ENCODE data around the gene PBX2. TPM values are rescaled to one million over a fixed set of nuclear protein-coding genes. Genes with fewer than 3 reads are reported as not detected.
"Not testable (repeated sequence)": the region's sequence is repeated elsewhere in the genome, so short reads cannot be mapped to it uniquely, and the experiment has no call there.

PBX2 gene
- total RNA-seq, 4 donors from 2014 or later: 51.0 to 84.7 (median 63.8) TPM

GRCh38 chr6:32146687-32147086 lies 43.3 kb downstream of the PBX2 start:
- Histone ChIP-seq H3K36me3 (no peaks in the 10 kb centered on the region), H3K4me3 (no peak overlapping the region), H3K27me3 (no peaks in the 10 kb centered on the region), H3K9me3 (no peaks in the 10 kb centered on the region), H3K27ac (no peak overlapping the region), H3K4me1 (peaks cover 14% of the 10 kb centered on the region)
- 53% methylated on average over 4 of the region's 4 CpGs for WGBS
- TF ChIP-seq POLR2A (IDR thresholded peaks at IDR 0.05): no peak
- DNase-seq (ENCODE audit: low spot score in 2 of 2): no peak

- Histone ChIP-seq H3K4me1 (peaks cover 11% of the 10 kb centered on the region), H3K4me3 (no peak overlapping the region), H3K27ac (no peak overlapping the region), H3K36me3 (no peaks in the 10 kb centered on the region), H3K9me3 (no peaks in the 10 kb centered on the region), H3K27me3 (no peaks in the 10 kb centered on the region)
- 81% methylated on average over 1 of the region's 1 CpG for WGBS
- DNase-seq (ENCODE audit: low spot score in 2 of 2): no peak
- TF ChIP-seq EP300 (IDR thresholded peaks at IDR 0.05) (no peak), POLR2AphosphoS5 (IDR thresholded peaks at IDR 0.05) (no peak)
These were observed 43.7 kb downstream of the PBX2 start for GRCh38 chr6:32146287-32146686.

- H3K9me3 ChIP-seq; H3K27me3 ChIP-seq; H3K4me3 ChIP-seq; H3K4me1 ChIP-seq; DNase-seq (ENCODE audit: low spot score in 2 of 2); H3K36me3 ChIP-seq; H3K27ac ChIP-seq: not testable (repeated sequence)
- WGBS: 80% methylated on average over 7 of the region's 7 CpGs
These were observed 45.8 kb downstream of the PBX2 start for GRCh38 chr6:32144238-32144637.

DNA sequence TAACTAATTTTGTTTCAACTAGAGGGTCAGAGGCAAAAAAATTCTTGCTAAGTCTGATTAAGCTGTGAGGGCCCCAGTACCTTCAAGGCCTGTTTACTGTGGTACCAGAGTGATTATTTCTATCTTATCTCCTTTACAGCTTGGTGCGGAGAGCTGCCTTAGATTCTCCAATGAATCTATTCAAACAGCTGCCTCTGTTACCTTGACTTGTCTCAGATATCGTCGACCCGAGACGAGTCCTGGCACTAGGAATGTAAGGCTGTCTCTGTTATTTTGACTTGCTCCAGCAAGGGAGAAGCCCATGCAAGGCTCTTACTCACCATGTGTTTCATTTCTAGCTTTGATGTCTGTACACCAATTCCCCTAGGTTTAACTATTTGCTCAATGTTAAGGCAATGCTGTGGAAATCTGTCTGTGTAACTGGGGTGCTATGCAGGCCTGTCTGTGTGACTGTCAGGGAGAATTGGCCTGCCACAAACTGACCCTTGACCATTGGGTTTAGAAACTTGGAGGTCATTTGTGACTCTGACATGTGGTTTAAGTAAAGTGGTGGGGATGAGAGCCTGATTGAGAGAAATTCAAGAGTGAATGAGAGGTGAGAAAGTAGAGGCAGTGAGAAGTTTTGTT lies 49.5 kb downstream of the PBX2 start:
- Histone ChIP-seq H3K36me3 (no peaks in the 10 kb centered on the region), H3K4me3 (no peak overlapping the region), H3K9me3 (no peaks in the 10 kb centered on the region), H3K27ac (no peak overlapping the region), H3K27me3 (no peaks in the 10 kb centered on the region), H3K4me1 (no peaks in the 10 kb centered on the region)
- DNase-seq (ENCODE audit: low spot score in 2 of 2): no peak
- TF ChIP-seq POLR2A (IDR thresholded peaks at IDR 0.05): no peak
- WGBS: 85% methylated on average over 5 of the region's 5 CpGs

DNA sequence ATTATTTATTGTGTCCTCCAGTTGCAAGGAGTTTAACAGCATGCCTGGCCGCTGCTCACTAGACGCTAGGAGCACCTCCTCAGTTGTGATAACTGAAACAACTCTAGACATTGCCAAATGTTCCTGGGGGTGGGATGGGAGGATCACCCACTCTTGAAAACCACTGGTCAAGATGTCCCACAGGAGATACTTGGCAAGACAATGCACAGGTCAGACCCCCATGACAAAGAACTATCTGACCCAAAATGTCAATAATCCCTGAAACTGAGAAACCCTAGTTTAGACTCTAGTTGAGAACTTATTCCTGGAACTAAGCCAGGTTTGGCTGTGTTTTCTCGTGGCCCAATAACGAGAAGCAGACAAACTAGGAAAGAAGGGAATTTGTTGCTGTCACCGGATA lies 50.4 kb downstream of the PBX2 start:
- Histone ChIP-seq H3K36me3 (no peaks in the 10 kb centered on the region), H3K9me3 (no peaks in the 10 kb centered on the region), H3K4me1 (no peaks in the 10 kb centered on the region), H3K27ac (no peak overlapping the region), H3K4me3 (no peak overlapping the region), H3K27me3 (no peaks in the 10 kb centered on the region)
- WGBS: 65% methylated on average over 5 of the region's 5 CpGs
- no peak for DNase-seq (ENCODE audit: low spot score in 2 of 2)
- TF ChIP-seq, protein P1, sequence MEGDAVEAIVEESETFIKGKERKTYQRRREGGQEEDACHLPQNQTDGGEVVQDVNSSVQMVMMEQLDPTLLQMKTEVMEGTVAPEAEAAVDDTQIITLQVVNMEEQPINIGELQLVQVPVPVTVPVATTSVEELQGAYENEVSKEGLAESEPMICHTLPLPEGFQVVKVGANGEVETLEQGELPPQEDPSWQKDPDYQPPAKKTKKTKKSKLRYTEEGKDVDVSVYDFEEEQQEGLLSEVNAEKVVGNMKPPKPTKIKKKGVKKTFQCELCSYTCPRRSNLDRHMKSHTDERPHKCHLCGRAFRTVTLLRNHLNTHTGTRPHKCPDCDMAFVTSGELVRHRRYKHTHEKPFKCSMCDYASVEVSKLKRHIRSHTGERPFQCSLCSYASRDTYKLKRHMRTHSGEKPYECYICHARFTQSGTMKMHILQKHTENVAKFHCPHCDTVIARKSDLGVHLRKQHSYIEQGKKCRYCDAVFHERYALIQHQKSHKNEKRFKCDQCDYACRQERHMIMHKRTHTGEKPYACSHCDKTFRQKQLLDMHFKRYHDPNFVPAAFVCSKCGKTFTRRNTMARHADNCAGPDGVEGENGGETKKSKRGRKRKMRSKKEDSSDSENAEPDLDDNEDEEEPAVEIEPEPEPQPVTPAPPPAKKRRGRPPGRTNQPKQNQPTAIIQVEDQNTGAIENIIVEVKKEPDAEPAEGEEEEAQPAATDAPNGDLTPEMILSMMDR (IDR thresholded peaks at IDR 0.05): no peak
- TF ChIP-seq POLR2A (IDR thresholded peaks at IDR 0.05) (no peak), POLR2AphosphoS5 (IDR thresholded peaks at IDR 0.05) (no peak), EP300 (IDR thresholded peaks at IDR 0.05) (no peak)

GRCh38 chr6:32137454-32137853 lies 52.5 kb downstream of the PBX2 start:
- Histone ChIP-seq H3K27me3 (no peaks in the 10 kb centered on the region), H3K27ac (no peak overlapping the region), H3K36me3 (no peaks in the 10 kb centered on the region), H3K4me3 (no peak overlapping the region), H3K4me1 (no peaks in the 10 kb centered on the region), H3K9me3 (no peaks in the 10 kb centered on the region)
- TF ChIP-seq POLR2A (IDR thresholded peaks at IDR 0.05): no peak
- DNase-seq (ENCODE audit: low spot score in 2 of 2): no peak

Other genes with a start within 250 kb of the PBX2 start
- gene CFB, start 244.1 kb downstream of the PBX2 start, total RNA-seq: 1 to 10 TPM; 3.7 to 6.8 (median 5.1) TPM
- gene NELFE, start 231.2 kb downstream of the PBX2 start, total RNA-seq: 10 to 100 TPM; 56.7 to 72.1 (median 65.8) TPM
- 10 to 100 TPM; 31.3 to 60.4 (median 49.3) TPM for gene SKIC2, start 231.0 kb downstream of the PBX2 start, total RNA-seq
- 10 to 100 TPM; 13.1 to 25.3 (median 16.4) TPM for gene DXO, start 218.1 kb downstream of the PBX2 start, total RNA-seq
- 10 to 100 TPM in 1 of 4 donors, 1 to 10 TPM in 3; 4.0 to 10.2 (median 5.3) TPM for gene C4A, start 208.1 kb downstream of the PBX2 start, total RNA-seq
- 1 to 10 TPM; 1.3 to 9.4 (median 5.1) TPM for gene C4B, start 175.4 kb downstream of the PBX2 start, total RNA-seq
- 1 to 10 TPM in 1 of 4 donors, under 1 TPM in 1, not detected in 2; 0.39 to 2.3 TPM for gene CYP21A2, start 151.8 kb downstream of the PBX2 start, total RNA-seq
- 10 to 100 TPM; 25.7 to 52.5 (median 40.2) TPM for gene TNXB, start 80.9 kb downstream of the PBX2 start, total RNA-seq
- 100 to 1,000 TPM in 1 of 4 donors, 10 to 100 TPM in 3; 55.8 to 161 (median 74.0) TPM for gene ATF6B, start 62.0 kb downstream of the PBX2 start, total RNA-seq
- gene FKBPL, start 59.9 kb downstream of the PBX2 start, total RNA-seq: 10 to 100 TPM in 1 of 4 donors, 1 to 10 TPM in 3; 3.5 to 10.6 (median 5.6) TPM
- gene PRRT1, start 38.3 kb downstream of the PBX2 start, total RNA-seq: 1 to 10 TPM in 1 of 4 donors, under 1 TPM in 3; 0.42 to 2.1 (median 0.45) TPM
- 100 to 1,000 TPM in 1 of 4 donors, 10 to 100 TPM in 3; 42.8 to 183 (median 72.2) TPM for gene PPT2, start 36.1 kb downstream of the PBX2 start, total RNA-seq
- 10 to 100 TPM in 3 of 4 donors, 1 to 10 TPM in 1; 7.3 to 66.5 (median 15.4) TPM for gene EGFL8, start 25.6 kb downstream of the PBX2 start, total RNA-seq
- gene AGPAT1, start 14.1 kb downstream of the PBX2 start, total RNA-seq: 10 to 100 TPM; 30.4 to 68.9 (median 42.6) TPM
- gene RNF5, start 11.8 kb downstream of the PBX2 start, total RNA-seq: 10 to 100 TPM; 55.7 to 73.0 (median 63.4) TPM
- gene AGER, start 5.9 kb downstream of the PBX2 start, total RNA-seq: 1 to 10 TPM in 3 of 4 donors, not detected in 1; 1.5 to 9.9 (median 4.8) TPM
- 1 to 10 TPM; 4.8 to 5.5 (median 5.1) TPM for gene GPSM3, start 2.4 kb upstream of the PBX2 start, total RNA-seq
- 10 to 100 TPM in 2 of 4 donors, 1 to 10 TPM in 2; 5.3 to 22.0 (median 10.2) TPM for gene NOTCH4, start 33.9 kb upstream of the PBX2 start, total RNA-seq
- not detected for gene TSBP1, start 181.7 kb upstream of the PBX2 start, total RNA-seq
- gene BTNL2, start 217.0 kb upstream of the PBX2 start, total RNA-seq: not detected
- gene HLA-DRA, start 249.7 kb upstream of the PBX2 start, total RNA-seq: 100 to 1,000 TPM; 126 to 261 (median 220) TPM